Astrocyte (in vitro differentiated cells and primary cell): Measurements from ENCODE around the gene WBP1. TPM values are rescaled to one million over a fixed set of nuclear protein-coding genes. Genes with fewer than 3 reads are reported as not detected.

Experiments used
- DNase-seq: peaks from one replicate; pipeline ENCODE4 v3.0.0-alpha.2; 2010; ENCODE audit warnings: low read depth
- FAIRE-seq: peaks from 2 replicates; lab custom pipeline; 2011; peaks lifted over from hg19 to GRCh38; lab: Jason Lieb, UNC
- H2AFZ ChIP-seq: 2 replicates; pipeline ENCODE4 v1.6.0; 2012; ENCODE audit warnings: low read depth, low read length, inconsistent platforms
- H3K27ac ChIP-seq: 2 replicates; pipeline ENCODE4 v1.5.1; 2011; ENCODE audit warnings: low read depth, low read length, inconsistent platforms
- H3K27me3 ChIP-seq: 2 replicates; pipeline ENCODE4 v1.6.0; 2011; ENCODE audit warnings: low read length, inconsistent platforms; ENCODE audit not compliant: insufficient read depth
- H3K36me3 ChIP-seq: 2 replicates; pipeline ENCODE4 v1.5.1; 2011; ENCODE audit warnings: low read length, inconsistent platforms; ENCODE audit not compliant: insufficient read depth
- H3K4me1 ChIP-seq: 2 replicates; pipeline ENCODE4 v1.5.1; 2011; ENCODE audit warnings: low read length, inconsistent platforms; ENCODE audit not compliant: insufficient read depth
- H3K4me2 ChIP-seq: 2 replicates; pipeline ENCODE4 v1.6.0; 2012; ENCODE audit warnings: low read length, inconsistent platforms
- H3K4me3 ChIP-seq: 2 replicates; pipeline ENCODE4 v1.5.1; 2011; ENCODE audit warnings: low read depth, mild to moderate bottlenecking, low read length, inconsistent platforms; ENCODE audit not compliant: insufficient read depth
- H3K79me2 ChIP-seq: 2 replicates; pipeline ENCODE4 v1.6.0; 2012; ENCODE audit warnings: mild to moderate bottlenecking, low read length, inconsistent platforms; ENCODE audit not compliant: insufficient read depth
- H3K9ac ChIP-seq: 2 replicates; pipeline ENCODE4 v1.6.0; 2012; ENCODE audit warnings: mild to moderate bottlenecking, low read length, inconsistent platforms
- H3K9me3 ChIP-seq: 2 replicates; pipeline ENCODE4 v1.5.1; 2012; ENCODE audit warnings: low read depth, mild to moderate bottlenecking, low read length, inconsistent platforms; ENCODE audit not compliant: insufficient read depth
- H4K20me1 ChIP-seq: 2 replicates; pipeline ENCODE4 v1.6.0; 2012; ENCODE audit warnings: low read length, inconsistent platforms; ENCODE audit not compliant: insufficient read depth
- H3K27ac Mint-ChIP-seq: one replicate; pipeline ENCODE4 v1.8.0; 2021; ENCODE audit warnings: mild to moderate bottlenecking, mixed read lengths; ENCODE audit not compliant: unreplicated experiment
- H3K27me3 Mint-ChIP-seq: one replicate; pipeline ENCODE4 v1.8.0; 2021; ENCODE audit warnings: low read depth, mixed read lengths; ENCODE audit not compliant: unreplicated experiment
- H3K36me3 Mint-ChIP-seq: one replicate; pipeline ENCODE4 v1.8.0; 2021; ENCODE audit warnings: low read depth, mixed read lengths; ENCODE audit not compliant: unreplicated experiment
- H3K4me1 Mint-ChIP-seq: one replicate; pipeline ENCODE4 v1.8.0; 2021; ENCODE audit warnings: low read depth, mixed read lengths; ENCODE audit not compliant: unreplicated experiment
- H3K4me3 Mint-ChIP-seq: one replicate; pipeline ENCODE4 v1.8.0; 2021; ENCODE audit warnings: mild to moderate bottlenecking, moderate library complexity, mixed read lengths; ENCODE audit not compliant: unreplicated experiment
- H3K9me3 Mint-ChIP-seq: one replicate; pipeline ENCODE4 v1.8.0; 2021; ENCODE audit warnings: mild to moderate bottlenecking, mixed read lengths; ENCODE audit not compliant: unreplicated experiment
- CTCF ChIP-seq: IDR thresholded peaks from 2 replicates; pipeline ENCODE4 v1.5.1; 2011; ENCODE audit warnings: low read depth, mild to moderate bottlenecking, inconsistent platforms, low read length, moderate library complexity; ENCODE audit not compliant: insufficient read depth
- EZH2 ChIP-seq: IDR thresholded peaks from 2 replicates; pipeline ENCODE4 v1.6.1; 2012; ENCODE audit warnings: mild to moderate bottlenecking, low read length, inconsistent platforms; ENCODE audit not compliant: insufficient read depth
- total RNA-seq: library from RNA; stranded (reverse); gene quantifications from 2 replicates; pipeline ENCODE4 v1.2.1, GENCODE V29; 2021

WBP1 gene
- total RNA-seq, 1 donor from 2014 or later: 56.4 TPM

GRCh38 chr2:74503506-74504475 is 45.6 kb downstream of the WBP1 start:
- Histone ChIP-seq H3K27me3 (peaks cover 23% of the 10 kb centered on the region), H2AFZ (peak overlapping the region; percentile 86), H3K9me3 (no peaks in the 10 kb centered on the region), H3K4me2 (peak overlapping the region; percentile 93), H3K4me1 (peaks cover 49% of the 10 kb centered on the region), H4K20me1 (peaks cover 7% of the 10 kb centered on the region), H3K27ac (peak overlapping the region; percentile 76), H3K9ac (peak overlapping the region; percentile 83), H3K4me3 (peak overlapping the region; percentile 61), H3K79me2 (peaks cover 24% of the 10 kb centered on the region), H3K36me3 (peaks cover 4% of the 10 kb centered on the region)
- peaks cover 40% of the 10 kb centered on the region for H3K27me3 Mint-ChIP-seq
- H3K36me3 Mint-ChIP-seq: peaks cover 12% of the 10 kb centered on the region
- no peak for DNase-seq
- H3K27ac Mint-ChIP-seq: peak overlapping the region; percentile 51
- H3K9me3 Mint-ChIP-seq: no peaks in the 10 kb centered on the region
- H3K4me1 Mint-ChIP-seq: peaks cover 25% of the 10 kb centered on the region
- no peak for FAIRE-seq
- peak overlapping the region; percentile 83 for H3K4me3 Mint-ChIP-seq
- TF ChIP-seq CTCF: no peak
- no peak for TF ChIP-seq EZH2

DNA sequence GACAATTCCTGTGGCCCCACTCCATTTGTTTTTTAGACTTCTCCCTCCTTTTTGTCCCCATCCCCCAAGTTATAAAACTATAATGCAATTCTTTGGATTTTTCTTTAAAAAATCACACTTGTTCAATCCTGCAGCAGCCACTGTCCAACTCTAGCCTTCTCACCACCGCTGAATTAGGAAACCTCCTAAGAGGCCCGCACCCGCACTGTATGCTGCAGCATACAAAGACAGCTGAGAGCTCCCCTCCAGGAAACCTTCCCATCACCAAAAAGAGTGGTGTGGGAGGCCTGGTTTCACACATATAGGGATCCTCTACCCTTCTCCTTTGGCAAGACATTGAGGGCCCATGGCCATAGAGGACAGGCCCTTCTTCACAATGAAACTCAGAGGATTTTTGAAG is 46.4 kb downstream of the WBP1 start:
- H2AFZ ChIP-seq: no peak overlapping the region
- H3K4me2 ChIP-seq: peak overlapping the region; percentile 93
- H3K79me2 ChIP-seq: peaks cover 24% of the 10 kb centered on the region
- peaks cover 36% of the 10 kb centered on the region for H3K27me3 Mint-ChIP-seq
- no peaks in the 10 kb centered on the region for H3K9me3 Mint-ChIP-seq
- peaks cover 20% of the 10 kb centered on the region for H3K27me3 ChIP-seq
- FAIRE-seq: no peak
- peak overlapping the region; percentile 66 for H3K4me3 Mint-ChIP-seq
- H3K36me3 Mint-ChIP-seq: peaks cover 12% of the 10 kb centered on the region
- TF ChIP-seq EZH2 (no peak), CTCF (no peak)
- H3K27ac ChIP-seq: no peak overlapping the region
- H3K4me1 Mint-ChIP-seq: peaks cover 21% of the 10 kb centered on the region
- DNase-seq: no peak
- H3K36me3 ChIP-seq: peaks cover 4% of the 10 kb centered on the region
- H4K20me1 ChIP-seq: peaks cover 7% of the 10 kb centered on the region
- peak overlapping the region; percentile 83 for H3K9ac ChIP-seq
- peak overlapping the region; percentile 51 for H3K27ac Mint-ChIP-seq
- peaks cover 49% of the 10 kb centered on the region for H3K4me1 ChIP-seq
- no peaks in the 10 kb centered on the region for H3K9me3 ChIP-seq
- H3K4me3 ChIP-seq: peak overlapping the region; percentile 61
